GM10266 (cell line): ENCODE data around the gene SEMA4C.
A peak's percentile ranks its signal among the peaks of the same experiment; 100 is the strongest.

ENCODE experiments used
- DNase-seq: peaks from one replicate; pipeline ENCODE4 v3.0.0; 2012; ENCODE audit errors: extremely low spot score
- TF ChIP-seq, protein P1 (sequence below): IDR thresholded peaks from 2 replicates; pipeline ENCODE4 v1.5.1; 2012; ENCODE audit warnings: mild to moderate bottlenecking, low read depth; ENCODE audit not compliant: control insufficient read depth, insufficient read depth; ENCODE audit errors: missing control alignments

SEMA4C gene

GRCh38 chr2:96822786-96823185 is 47.1 kb downstream of the SEMA4C start:
- TF ChIP-seq, protein P1, sequence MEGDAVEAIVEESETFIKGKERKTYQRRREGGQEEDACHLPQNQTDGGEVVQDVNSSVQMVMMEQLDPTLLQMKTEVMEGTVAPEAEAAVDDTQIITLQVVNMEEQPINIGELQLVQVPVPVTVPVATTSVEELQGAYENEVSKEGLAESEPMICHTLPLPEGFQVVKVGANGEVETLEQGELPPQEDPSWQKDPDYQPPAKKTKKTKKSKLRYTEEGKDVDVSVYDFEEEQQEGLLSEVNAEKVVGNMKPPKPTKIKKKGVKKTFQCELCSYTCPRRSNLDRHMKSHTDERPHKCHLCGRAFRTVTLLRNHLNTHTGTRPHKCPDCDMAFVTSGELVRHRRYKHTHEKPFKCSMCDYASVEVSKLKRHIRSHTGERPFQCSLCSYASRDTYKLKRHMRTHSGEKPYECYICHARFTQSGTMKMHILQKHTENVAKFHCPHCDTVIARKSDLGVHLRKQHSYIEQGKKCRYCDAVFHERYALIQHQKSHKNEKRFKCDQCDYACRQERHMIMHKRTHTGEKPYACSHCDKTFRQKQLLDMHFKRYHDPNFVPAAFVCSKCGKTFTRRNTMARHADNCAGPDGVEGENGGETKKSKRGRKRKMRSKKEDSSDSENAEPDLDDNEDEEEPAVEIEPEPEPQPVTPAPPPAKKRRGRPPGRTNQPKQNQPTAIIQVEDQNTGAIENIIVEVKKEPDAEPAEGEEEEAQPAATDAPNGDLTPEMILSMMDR = no peak
- DNase-seq = no peak

DNA sequence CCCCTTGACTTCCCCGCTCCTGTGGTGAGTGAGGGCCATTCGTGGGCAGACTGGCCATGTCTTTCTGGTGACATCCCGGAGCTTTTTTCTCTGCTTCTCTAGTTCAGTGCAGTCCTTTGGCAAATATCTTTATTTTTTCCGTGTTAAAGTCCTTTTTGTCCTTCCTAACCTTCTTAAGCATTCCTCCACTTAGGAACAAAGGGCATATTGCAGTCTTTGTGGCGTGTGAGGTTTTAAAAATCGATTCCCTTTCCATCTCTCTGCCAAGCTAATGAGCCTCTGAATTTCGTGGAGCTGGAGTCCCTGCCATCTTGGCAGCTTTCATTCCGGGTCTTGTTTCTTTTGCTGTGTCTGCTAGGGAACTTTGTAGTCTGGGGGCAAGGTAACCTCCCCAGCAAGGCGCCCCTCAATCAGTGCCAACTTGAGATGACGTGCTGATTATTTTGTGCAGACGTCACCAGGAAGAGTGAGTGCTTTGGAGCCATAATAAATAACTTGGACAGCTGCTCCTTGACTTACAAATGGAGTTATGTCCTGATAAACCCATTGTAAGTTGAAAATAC is 48.7 kb downstream of the SEMA4C start:
- no peak for DNase-seq
- TF ChIP-seq, protein P1 = no peak

DNA sequence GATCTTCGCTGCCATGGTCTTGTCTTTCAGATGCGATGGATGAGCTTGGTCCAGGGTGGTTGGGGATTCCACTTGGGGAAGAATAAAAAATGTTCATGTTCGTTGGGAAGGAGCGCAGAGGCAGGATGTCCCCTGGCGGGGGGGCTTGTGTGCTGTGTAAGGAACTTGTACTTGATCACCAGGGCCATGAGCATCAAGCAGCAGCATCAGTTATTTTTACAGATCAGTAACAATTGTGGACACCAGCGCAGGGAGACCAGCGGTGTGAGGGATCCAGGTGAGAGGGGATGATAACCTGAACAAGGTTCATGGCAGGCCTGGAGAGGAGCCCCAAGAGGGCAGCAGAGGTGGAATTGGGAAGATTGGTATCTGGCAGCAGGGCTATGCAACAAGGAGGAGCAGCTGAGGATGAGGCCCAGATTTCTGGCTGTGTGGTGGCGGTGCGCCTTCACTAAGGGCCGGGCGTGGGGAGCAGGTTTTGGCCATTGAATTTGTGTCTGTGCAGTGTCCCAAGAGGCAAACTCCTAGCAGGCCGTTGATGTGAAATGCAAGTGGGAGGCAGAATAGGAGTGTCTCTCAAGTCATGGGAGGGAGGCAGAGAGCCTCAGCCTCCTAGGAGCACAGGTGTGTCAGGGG is 49.9 kb downstream of the SEMA4C start:
- no peak for DNase-seq
- TF ChIP-seq, protein P1 = no peak

- TF ChIP-seq, protein P1 = no peak
- DNase-seq = no peak
Observed at GRCh38 chr2:96819128-96819875, 50.6 kb downstream of the SEMA4C start.

GRCh38 chr2:96817882-96818281 is 52.0 kb downstream of the SEMA4C start:
- no peak for DNase-seq
- TF ChIP-seq, protein P1 = no peak

GRCh38 chr2:96816836-96817702 is 52.8 kb downstream of the SEMA4C start:
- TF ChIP-seq, protein P1 = peak; percentile 25
- no peak for DNase-seq
